NCI-H2107 (cell line): ENCODE results near the gene C4orf50.
"Not testable (repeated sequence)": the region's sequence is repeated elsewhere in the genome, so short reads cannot be mapped to it uniquely, and the experiment has no call there.

ENCODE experiments used
- DNase-seq: peaks from one replicate; lab custom pipeline; 2025; lab: John Stamatoyannopoulos, UW

Gene C4orf50

GRCh38 chr4:6017030-6017429, 1.2 kb downstream of the C4orf50 start:
- DNase-seq = no peak

- no peak for DNase-seq
These were observed 4.7 kb downstream of the C4orf50 start for GRCh38 chr4:6013564-6013963.

GRCh38 chr4:6012200-6012599, 6.0 kb downstream of the C4orf50 start:
- no peak for DNase-seq

- DNase-seq = no peak
These were observed 6.5 kb downstream of the C4orf50 start for GRCh38 chr4:6011686-6012085.

GRCh38 chr4:6011271-6011671, 7.0 kb downstream of the C4orf50 start:
- no peak for DNase-seq

GRCh38 chr4:6010789-6011188, 7.4 kb downstream of the C4orf50 start:
- DNase-seq = no peak

GRCh38 chr4:6009452-6009851, 8.8 kb downstream of the C4orf50 start:
- DNase-seq = no peak

- no peak for DNase-seq
These were observed 9.4 kb downstream of the C4orf50 start for GRCh38 chr4:6008766-6009385.

- DNase-seq = no peak
These were observed 10.1 kb downstream of the C4orf50 start for GRCh38 chr4:6008092-6008551.

GRCh38 chr4:6005175-6005574, 13.1 kb downstream of the C4orf50 start:
- no peak for DNase-seq

GRCh38 chr4:6003485-6003884, 14.7 kb downstream of the C4orf50 start:
- DNase-seq = not testable (repeated sequence)

GRCh38 chr4:6002926-6003325, 15.3 kb downstream of the C4orf50 start:
- DNase-seq = no peak

GRCh38 chr4:6002492-6002833, 15.8 kb downstream of the C4orf50 start:
- no peak for DNase-seq

GRCh38 chr4:6001680-6002491, 16.3 kb downstream of the C4orf50 start:
- DNase-seq = no peak

- no peak for DNase-seq
These were observed 18.3 kb downstream of the C4orf50 start for GRCh38 chr4:5999830-6000365.

- no peak for DNase-seq
These were observed 18.9 kb downstream of the C4orf50 start for GRCh38 chr4:5999356-5999755.

- DNase-seq = peak; percentile 5
These were observed 19.8 kb downstream of the C4orf50 start for GRCh38 chr4:5998333-5998936.

GRCh38 chr4:5996641-5997040, 21.6 kb downstream of the C4orf50 start:
- DNase-seq = no peak

GRCh38 chr4:5995901-5996623, 22.2 kb downstream of the C4orf50 start:
- no peak for DNase-seq

- no peak for DNase-seq
These were observed 24.1 kb downstream of the C4orf50 start for GRCh38 chr4:5993876-5994811.

GRCh38 chr4:5993346-5993745, 24.9 kb downstream of the C4orf50 start:
- DNase-seq = not testable (repeated sequence)
